ENCODE data around the gene RNF121.

The RNF121 gene

GRCh38 chr11:71979602-71980001 lies 50.8 kb downstream of the RNF121 start:
- no peak for DNase-seq (ENCODE audit: extremely low read depth in 1 of 2, low read depth in 1 of 2)

GRCh38 chr11:71986131-71986530 lies 57.3 kb downstream of the RNF121 start:
- no peak for DNase-seq (ENCODE audit: extremely low read depth in 1 of 2, low read depth in 1 of 2)

GRCh38 chr11:71987521-71987920 lies 58.7 kb downstream of the RNF121 start:
- DNase-seq (ENCODE audit: extremely low read depth in 1 of 2, low read depth in 1 of 2), result no peak

- DNase-seq (ENCODE audit: extremely low read depth in 1 of 2, low read depth in 1 of 2), result no peak
These were observed 59.2 kb downstream of the RNF121 start for GRCh38 chr11:71988050-71988449.

DNA sequence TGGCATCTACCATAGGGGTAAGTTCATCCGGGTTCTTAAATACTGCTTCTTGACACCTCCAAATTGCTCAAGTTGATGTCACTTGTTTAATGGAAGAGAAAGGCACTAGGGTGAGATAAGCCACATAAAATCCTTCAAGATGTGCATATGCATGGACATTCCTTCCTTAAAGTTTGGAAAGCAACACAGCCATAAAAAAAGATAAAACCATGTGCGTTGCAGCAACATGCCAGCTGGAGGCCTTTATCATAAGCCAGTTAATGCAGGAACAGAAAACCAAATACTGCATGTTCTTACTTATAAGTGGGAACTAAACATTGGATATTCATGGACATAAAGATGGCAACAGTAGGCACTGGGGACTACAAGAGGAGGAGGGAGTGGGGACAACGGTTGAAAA lies 61.9 kb downstream of the RNF121 start:
- no peak for DNase-seq (ENCODE audit: extremely low read depth in 1 of 2, low read depth in 1 of 2)

DNA sequence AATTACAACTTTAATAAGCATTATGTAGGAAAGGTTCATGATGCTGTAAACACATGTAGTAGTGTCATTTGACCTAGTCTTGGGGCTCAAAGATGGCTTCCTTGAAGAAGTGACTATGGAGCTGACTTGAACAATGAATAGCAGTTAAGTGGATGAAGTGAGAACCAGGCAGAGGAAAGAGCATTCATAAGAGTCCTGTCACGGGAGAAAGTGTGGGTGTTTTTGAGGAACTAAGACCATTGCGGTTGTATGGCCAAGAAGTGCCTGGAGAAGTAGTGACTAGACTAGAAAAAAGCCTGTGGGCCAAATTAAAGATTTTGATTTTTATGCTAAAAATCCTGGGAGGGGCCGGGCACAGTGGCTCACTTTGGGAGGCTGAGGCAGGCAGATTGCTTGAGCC lies 62.6 kb downstream of the RNF121 start:
- no peak for DNase-seq (ENCODE audit: extremely low read depth in 1 of 2, low read depth in 1 of 2)

- no peak for DNase-seq (ENCODE audit: extremely low read depth in 1 of 2, low read depth in 1 of 2)
These were observed 63.4 kb downstream of the RNF121 start for GRCh38 chr11:71992136-71992730.

DNA sequence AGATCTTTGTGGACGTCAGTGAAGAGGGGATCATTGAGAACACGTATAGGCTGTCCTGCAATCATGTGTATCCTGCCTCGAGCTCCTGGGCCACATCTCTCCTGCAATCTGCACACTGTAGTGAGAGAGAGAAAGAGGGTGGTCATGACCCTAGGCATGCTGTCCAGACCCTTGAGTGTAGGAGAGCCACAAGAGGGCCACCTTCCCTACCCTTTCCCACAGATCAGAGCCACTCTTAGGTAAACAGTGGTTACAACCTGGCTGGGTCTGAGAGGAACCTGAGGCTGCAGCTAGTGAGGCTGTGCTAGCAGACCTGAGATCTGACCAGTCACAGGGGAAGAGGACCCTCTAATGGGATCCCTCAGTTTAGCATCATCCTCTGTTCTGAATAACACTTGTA lies 65.9 kb downstream of the RNF121 start:
- no peak for DNase-seq (ENCODE audit: extremely low read depth in 1 of 2, low read depth in 1 of 2)

DNA sequence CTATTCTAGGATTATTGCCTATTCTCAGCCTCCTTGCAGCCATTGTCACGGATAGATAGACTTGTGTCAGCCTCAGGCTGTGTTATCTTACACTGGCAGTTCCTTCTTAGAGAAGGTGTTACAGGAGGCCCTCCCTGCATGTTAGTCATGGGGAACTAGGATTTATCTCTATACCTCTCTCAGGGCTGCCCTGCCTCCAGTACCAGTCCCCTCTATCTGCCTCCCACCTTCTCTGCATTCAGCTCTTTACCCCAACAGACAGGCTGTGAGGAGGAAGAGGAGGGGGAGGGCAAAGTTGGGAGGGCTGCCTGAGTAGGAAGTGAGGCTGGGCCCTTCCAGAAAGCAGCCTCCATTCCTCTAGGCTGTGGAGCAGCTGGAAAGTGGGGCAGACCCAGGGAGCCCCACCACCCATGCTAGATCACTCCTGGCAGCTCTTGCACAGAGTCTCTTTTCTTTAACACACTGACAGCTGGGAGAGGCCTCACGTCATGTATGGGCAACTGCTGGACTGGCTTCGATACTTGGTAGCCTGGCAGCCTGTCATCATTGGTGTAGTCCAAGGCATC lies 67.0 kb downstream of the RNF121 start:
- no peak for DNase-seq (ENCODE audit: extremely low read depth in 1 of 2, low read depth in 1 of 2)

DNA sequence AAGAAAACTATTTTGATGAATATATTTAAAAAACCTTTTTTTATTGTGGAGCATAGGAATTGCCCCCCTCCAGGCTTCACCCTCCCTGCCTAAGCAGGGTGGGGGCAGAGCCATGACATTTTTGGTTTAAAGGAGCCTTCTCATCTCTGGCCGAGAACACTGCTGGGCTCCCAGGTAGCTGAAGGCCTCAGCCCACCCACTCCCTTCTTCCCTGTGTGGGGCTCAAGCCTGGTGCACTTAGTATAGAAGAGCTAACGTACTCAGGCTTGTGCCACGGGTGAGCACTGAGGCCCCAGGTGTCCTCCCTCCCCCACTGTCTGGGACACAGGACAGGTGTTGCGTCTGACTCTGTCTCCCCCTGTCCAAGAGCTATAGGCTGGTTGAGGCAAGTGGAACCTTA lies 67.7 kb downstream of the RNF121 start:
- DNase-seq (ENCODE audit: extremely low read depth in 1 of 2, low read depth in 1 of 2), result no peak

DNA sequence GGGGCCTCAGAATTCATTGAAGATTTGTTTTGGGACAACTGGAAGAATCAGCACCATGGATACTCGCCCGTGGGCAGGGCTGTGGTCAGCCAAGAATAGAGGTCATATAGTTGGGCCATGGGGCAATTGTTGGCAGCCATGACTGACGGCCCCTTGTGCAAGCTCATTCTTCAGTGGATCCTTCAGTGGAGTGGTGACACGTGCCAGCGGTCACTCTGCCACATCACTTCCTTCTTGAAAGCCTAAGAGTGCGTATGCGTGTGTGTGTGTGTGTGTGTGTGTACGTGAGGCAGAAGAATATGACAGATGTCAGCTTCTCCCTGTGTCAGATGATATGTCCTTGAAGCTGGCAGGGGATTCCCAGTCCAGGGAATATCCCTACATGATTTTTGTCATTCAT lies 68.1 kb downstream of the RNF121 start:
- DNase-seq (ENCODE audit: extremely low read depth in 1 of 2, low read depth in 1 of 2), result no peak

DNA sequence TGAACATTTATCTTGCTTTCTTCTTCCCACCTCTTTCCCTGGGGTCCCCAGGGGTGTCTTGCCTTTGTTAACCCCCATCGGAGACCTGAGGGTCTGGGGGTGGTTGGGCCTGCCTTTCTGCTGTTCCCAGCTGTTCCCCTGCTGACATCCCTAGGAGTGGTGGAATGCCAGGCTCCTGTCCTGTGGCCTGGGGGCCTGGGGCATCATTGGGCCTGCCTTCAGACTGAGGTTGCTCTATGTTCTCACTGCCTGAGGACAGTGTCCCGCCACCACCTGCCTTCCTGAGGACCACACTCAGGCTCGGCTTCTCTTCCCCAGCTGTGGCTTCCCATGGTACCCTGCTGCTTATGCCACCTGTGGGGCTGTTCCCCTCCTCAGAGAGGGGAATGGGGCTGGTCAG lies 68.7 kb downstream of the RNF121 start:
- DNase-seq (ENCODE audit: extremely low read depth in 1 of 2, low read depth in 1 of 2), result no peak

DNA sequence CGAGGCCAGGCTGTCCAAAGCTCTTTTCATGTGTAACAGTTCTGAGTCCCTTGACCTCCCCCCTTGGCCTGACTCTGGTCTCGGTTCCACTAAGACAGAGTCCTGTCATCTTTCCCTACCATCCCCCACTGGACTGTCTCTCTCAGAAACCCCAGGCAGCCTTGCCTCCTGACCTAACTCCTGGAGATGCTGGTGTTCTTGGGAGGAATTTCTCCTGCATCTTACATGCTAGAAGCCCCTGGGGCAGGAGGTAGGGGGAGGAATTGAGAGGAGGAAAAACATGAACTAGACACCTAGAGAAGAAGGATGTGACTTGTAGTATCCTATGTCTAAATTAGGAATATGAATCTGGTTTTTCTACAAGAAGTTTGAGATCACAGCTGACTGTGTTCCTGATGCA lies 69.2 kb downstream of the RNF121 start:
- DNase-seq (ENCODE audit: extremely low read depth in 1 of 2, low read depth in 1 of 2), result no peak

DNA sequence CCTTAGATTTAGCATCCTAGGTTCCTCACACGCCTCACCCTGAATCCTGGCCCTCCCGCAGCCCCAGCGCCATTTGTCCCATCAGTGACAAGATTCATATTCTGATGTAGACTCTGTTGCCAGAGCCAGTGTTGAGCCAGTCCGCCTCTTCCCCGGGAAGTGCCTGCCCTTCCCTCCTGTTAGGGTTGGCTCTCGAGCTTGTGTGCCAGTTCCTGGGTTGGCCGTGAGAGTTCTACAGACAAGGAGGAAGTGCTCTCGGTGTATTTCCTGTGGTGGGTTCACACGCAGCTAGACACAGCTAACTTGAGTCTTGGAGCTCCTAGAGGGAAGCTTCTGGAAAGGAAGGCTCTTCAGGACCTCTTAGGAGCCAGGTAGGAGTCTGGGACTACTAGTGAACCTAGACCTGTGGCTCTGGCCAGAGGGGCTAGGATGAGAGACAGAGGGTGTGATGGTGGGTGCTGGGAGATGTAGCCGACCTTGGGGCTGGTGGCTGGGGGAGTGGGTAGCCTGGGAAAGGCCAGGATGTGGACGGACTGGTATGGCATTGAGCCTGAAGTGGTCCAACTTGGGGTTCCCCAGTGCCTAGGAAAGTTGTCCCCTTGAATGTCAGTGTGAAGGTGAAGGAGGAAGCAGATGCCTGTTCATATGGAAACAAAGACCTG lies 69.9 kb downstream of the RNF121 start, which contains the start of gene IL18BP:
Gene IL18BP, plus strand, starts transcription at position 261 of the 662 bp plus-strand sequence. CDS start 1,076 bp downstream, outside the sequence.
- no peak for DNase-seq (ENCODE audit: extremely low read depth in 1 of 2, low read depth in 1 of 2)

- DNase-seq (ENCODE audit: extremely low read depth in 1 of 2, low read depth in 1 of 2), result no peak
These were observed 70.5 kb downstream of the RNF121 start for GRCh38 chr11:71999362-71999761.

DNA sequence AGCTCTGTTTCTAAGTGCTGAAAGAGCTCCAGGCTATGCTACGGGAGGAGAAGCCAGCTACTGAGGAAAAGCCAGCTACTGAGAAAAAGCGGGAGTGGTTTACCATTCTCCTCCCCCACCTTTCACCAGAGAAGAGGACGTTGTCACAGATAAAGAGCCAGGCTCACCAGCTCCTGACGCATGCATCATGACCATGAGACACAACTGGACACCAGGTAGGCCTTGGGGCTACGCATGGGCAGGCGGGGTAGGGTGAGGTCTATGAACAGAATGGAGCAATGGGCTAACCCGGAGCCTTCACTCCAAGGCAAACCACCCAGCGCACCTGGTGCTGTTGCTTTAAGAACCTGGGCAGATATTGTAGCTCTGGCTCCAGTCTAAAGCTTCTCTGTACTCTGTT lies 71.0 kb downstream of the RNF121 start:
- no peak for DNase-seq (ENCODE audit: extremely low read depth in 1 of 2, low read depth in 1 of 2)

GRCh38 chr11:72000202-72000867 lies 71.5 kb downstream of the RNF121 start:
- DNase-seq (ENCODE audit: extremely low read depth in 1 of 2, low read depth in 1 of 2), result no peak

DNA sequence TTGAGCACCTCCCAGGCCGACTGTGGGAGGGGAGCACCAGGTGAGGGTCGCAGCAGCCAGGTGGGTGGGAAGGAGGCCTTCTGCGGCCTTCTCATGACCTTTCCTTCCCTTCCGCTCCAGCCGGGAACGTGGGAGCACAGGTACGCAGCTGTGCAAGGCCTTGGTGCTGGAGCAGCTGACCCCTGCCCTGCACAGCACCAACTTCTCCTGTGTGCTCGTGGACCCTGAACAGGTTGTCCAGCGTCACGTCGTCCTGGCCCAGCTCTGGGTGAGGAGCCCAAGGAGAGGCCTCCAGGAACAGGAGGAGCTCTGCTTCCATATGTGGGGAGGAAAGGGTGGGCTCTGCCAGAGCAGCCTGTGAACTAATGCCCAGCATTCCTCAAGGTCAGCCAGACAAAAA lies 72.4 kb downstream of the RNF121 start:
- no peak for DNase-seq (ENCODE audit: extremely low read depth in 1 of 2, low read depth in 1 of 2)

DNA sequence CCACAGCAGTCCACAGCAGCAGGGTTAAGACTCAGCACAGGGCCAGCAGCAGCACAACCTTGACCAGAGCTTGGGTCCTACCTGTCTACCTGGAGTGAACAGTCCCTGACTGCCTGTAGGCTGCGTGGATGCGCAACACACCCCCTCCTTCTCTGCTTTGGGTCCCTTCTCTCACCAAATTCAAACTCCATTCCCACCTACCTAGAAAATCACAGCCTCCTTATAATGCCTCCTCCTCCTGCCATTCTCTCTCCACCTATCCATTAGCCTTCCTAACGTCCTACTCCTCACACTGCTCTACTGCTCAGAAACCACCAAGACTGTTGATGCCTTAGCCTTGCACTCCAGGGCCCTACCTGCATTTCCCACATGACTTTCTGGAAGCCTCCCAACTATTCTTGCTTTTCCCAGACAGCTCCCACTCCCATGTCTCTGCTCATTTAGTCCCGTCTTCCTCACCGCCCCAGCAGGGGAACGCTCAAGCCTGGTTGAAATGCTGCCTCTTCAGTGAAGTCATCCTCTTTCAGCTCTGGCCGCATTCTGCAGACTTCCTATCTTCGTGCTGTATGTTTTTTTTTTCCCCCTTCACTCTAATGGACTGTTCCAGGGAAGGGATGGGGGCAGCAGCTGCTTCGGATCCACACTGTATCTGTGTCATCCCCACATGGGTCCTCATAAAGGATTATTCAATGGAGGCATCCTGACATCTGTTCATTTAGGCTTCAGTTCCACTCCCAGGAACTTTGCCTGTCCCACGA lies 73.2 kb downstream of the RNF121 start:
- DNase-seq (ENCODE audit: extremely low read depth in 1 of 2, low read depth in 1 of 2), result no peak

GRCh38 chr11:72002841-72003775 lies 74.3 kb downstream of the RNF121 start:
- DNase-seq (ENCODE audit: extremely low read depth in 1 of 2, low read depth in 1 of 2), result no peak

Data from stimulated activated CD8-positive, alpha-beta memory T cell treated with anti-CD3 and anti-CD28 coated beads, Interleukin-7, amount 100 ng/mL, for 48 hours (primary cell).